ENCODE results near the gene BTBD8. TPM values are rescaled to one million over a fixed set of nuclear protein-coding genes. Genes with fewer than 3 reads are reported as not detected.

Gene BTBD8
- total and polyA plus RNA-seq, 9 of the 15 experiments (the other 6 are each of a cell fraction or from before 2014, with no cell fraction given), result 0.46 to 2.3 (median 1.2) TPM

DNA sequence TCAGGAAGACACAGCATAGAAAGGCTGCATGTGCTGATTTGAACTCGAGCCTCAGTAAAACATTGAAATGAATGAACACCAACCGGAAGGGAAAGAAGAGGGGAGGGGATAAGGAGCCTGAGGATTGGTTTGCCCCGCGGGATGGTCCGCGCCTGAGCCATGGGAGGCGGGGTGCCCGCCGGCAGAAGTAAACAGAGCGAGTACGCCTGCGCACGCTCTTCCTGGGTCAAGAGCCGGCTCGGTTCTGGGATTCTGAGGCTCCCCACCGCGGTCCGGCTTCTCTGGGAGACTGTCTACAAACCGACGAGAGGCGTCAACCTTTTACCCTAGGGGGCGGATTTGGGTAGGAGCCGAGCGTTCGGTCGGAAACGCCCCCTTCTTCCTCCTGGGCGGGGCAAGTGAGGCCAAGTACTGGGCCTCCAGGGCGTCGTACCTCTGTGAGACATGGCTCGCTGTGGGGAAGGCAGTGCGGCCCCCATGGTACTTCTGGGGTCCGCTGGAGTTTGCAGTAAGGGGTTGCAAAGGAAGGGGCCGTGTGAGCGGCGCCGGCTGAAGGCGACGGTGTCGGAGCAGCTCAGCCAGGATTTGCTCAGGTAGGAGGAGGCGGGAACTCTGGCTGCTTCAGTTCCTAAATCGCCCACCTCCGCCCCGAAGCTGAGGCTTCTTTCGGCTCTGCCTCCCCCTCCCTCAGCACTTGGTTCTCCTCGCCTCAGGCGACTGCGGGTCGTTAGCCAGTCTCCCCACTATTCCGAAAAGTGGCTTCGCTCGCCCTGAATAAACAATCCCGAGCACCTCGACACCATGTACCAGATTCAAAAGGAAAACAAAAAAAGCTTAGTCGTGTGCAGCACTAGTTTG lies at the start of gene BTBD8 (continued):
- TF ChIP-seq, protein P1, sequence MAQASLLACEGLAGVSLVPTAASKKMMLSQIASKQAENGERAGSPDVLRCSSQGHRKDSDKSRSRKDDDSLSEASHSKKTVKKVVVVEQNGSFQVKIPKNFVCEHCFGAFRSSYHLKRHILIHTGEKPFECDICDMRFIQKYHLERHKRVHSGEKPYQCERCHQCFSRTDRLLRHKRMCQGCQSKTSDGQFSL (CRISPR knock-in tag; IDR thresholded peaks at IDR 0.05), result no peak
- TF ChIP-seq, protein P1 (tag; IDR thresholded peaks at IDR 0.05), result no peak
- TF ChIP-seq ZNF79 (CRISPR knock-in tag; IDR thresholded peaks at IDR 0.05; ENCODE audit: low read depth) (no peak), CXXC5 (CRISPR knock-in tag; IDR thresholded peaks at IDR 0.05) (peak; percentile 41), XRCC5 (IDR thresholded peaks at IDR 0.05; ENCODE audit: low read depth, low read length) (0 out of 2 replicates have a peak, but pooled peaks have one; percentile 2), KLF6 (CRISPR knock-in tag; IDR thresholded peaks at IDR 0.05; ENCODE audit: borderline replicate concordance) (no peak), CEBPB (tag; IDR thresholded peaks at IDR 0.05) (no peak), HMGN3 (IDR thresholded peaks at IDR 0.05; ENCODE audit: borderline replicate concordance, extremely low read depth, insufficient read length, low read depth, low read length) (peak; percentile 14), MCM3 (IDR thresholded peaks at IDR 0.05) (no peak)
- TF ChIP-seq, protein P2, sequence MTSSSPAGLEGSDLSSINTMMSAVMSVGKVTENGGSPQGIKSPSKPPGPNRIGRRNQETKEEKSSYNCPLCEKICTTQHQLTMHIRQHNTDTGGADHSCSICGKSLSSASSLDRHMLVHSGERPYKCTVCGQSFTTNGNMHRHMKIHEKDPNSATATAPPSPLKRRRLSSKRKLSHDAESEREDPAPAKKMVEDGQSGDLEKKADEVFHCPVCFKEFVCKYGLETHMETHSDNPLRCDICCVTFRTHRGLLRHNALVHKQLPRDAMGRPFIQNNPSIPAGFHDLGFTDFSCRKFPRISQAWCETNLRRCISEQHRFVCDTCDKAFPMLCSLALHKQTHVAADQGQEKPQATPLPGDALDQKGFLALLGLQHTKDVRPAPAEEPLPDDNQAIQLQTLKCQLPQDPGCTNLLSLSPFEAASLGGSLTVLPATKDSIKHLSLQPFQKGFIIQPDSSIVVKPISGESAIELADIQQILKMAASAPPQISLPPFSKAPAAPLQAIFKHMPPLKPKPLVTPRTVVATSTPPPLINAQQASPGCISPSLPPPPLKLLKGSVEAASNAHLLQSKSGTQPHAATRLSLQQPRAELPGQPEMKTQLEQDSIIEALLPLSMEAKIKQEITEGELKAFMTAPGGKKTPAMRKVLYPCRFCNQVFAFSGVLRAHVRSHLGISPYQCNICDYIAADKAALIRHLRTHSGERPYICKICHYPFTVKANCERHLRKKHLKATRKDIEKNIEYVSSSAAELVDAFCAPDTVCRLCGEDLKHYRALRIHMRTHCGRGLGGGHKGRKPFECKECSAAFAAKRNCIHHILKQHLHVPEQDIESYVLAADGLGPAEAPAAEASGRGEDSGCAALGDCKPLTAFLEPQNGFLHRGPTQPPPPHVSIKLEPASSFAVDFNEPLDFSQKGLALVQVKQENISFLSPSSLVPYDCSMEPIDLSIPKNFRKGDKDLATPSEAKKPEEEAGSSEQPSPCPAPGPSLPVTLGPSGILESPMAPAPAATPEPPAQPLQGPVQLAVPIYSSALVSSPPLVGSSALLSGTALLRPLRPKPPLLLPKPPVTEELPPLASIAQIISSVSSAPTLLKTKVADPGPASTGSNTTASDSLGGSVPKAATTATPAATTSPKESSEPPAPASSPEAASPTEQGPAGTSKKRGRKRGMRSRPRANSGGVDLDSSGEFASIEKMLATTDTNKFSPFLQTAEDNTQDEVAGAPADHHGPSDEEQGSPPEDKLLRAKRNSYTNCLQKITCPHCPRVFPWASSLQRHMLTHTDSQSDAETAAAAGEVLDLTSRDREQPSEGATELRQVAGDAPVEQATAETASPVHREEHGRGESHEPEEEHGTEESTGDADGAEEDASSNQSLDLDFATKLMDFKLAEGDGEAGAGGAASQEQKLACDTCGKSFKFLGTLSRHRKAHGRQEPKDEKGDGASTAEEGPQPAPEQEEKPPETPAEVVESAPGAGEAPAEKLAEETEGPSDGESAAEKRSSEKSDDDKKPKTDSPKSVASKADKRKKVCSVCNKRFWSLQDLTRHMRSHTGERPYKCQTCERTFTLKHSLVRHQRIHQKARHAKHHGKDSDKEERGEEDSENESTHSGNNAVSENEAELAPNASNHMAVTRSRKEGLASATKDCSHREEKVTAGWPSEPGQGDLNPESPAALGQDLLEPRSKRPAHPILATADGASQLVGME (CRISPR knock-in tag; IDR thresholded peaks at IDR 0.05), result no peak
- TF ChIP-seq, protein P3, sequence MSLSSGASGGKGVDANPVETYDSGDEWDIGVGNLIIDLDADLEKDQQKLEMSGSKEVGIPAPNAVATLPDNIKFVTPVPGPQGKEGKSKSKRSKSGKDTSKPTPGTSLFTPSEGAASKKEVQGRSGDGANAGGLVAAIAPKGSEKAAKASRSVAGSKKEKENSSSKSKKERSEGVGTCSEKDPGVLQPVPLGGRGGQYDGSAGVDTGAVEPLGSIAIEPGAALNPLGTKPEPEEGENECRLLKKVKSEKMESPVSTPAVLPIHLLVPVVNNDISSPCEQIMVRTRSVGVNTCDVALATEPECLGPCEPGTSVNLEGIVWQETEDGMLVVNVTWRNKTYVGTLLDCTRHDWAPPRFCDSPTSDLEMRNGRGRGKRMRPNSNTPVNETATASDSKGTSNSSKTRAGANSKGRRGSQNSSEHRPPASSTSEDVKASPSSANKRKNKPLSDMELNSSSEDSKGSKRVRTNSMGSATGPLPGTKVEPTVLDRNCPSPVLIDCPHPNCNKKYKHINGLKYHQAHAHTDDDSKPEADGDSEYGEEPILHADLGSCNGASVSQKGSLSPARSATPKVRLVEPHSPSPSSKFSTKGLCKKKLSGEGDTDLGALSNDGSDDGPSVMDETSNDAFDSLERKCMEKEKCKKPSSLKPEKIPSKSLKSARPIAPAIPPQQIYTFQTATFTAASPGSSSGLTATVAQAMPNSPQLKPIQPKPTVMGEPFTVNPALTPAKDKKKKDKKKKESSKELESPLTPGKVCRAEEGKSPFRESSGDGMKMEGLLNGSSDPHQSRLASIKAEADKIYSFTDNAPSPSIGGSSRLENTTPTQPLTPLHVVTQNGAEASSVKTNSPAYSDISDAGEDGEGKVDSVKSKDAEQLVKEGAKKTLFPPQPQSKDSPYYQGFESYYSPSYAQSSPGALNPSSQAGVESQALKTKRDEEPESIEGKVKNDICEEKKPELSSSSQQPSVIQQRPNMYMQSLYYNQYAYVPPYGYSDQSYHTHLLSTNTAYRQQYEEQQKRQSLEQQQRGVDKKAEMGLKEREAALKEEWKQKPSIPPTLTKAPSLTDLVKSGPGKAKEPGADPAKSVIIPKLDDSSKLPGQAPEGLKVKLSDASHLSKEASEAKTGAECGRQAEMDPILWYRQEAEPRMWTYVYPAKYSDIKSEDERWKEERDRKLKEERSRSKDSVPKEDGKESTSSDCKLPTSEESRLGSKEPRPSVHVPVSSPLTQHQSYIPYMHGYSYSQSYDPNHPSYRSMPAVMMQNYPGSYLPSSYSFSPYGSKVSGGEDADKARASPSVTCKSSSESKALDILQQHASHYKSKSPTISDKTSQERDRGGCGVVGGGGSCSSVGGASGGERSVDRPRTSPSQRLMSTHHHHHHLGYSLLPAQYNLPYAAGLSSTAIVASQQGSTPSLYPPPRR (CRISPR knock-in tag; IDR thresholded peaks at IDR 0.05; ENCODE audit: borderline replicate concordance), result no peak
- TF ChIP-seq, protein P4, sequence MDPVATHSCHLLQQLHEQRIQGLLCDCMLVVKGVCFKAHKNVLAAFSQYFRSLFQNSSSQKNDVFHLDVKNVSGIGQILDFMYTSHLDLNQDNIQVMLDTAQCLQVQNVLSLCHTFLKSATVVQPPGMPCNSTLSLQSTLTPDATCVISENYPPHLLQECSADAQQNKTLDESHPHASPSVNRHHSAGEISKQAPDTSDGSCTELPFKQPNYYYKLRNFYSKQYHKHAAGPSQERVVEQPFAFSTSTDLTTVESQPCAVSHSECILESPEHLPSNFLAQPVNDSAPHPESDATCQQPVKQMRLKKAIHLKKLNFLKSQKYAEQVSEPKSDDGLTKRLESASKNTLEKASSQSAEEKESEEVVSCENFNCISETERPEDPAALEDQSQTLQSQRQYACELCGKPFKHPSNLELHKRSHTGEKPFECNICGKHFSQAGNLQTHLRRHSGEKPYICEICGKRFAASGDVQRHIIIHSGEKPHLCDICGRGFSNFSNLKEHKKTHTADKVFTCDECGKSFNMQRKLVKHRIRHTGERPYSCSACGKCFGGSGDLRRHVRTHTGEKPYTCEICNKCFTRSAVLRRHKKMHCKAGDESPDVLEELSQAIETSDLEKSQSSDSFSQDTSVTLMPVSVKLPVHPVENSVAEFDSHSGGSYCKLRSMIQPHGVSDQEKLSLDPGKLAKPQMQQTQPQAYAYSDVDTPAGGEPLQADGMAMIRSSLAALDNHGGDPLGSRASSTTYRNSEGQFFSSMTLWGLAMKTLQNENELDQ (CRISPR knock-in tag; IDR thresholded peaks at IDR 0.05; ENCODE audit: borderline replicate concordance), result no peak

Measured in K562 (cell line).